Measurements from ENCODE around the gene STAT2. TPM values are rescaled to one million over a fixed set of nuclear protein-coding genes. Genes with fewer than 3 reads are reported as not detected.
"Not testable (repeated sequence)": the region's sequence is repeated elsewhere in the genome, so short reads cannot be mapped to it uniquely, and the experiment has no call there.

Gene STAT2
- total and polyA plus RNA-seq, 2 of the 4 experiments (the other 2 are of a cell fraction): 99.3 to 182 TPM

- H2BK15ac ChIP-seq (ENCODE audit: low read depth, low read length); H3K9ac ChIP-seq (ENCODE audit: low read depth, low read length); H3K4ac ChIP-seq (ENCODE audit: low read depth, low read length); H2AK5ac ChIP-seq (ENCODE audit: low read depth, low read length); H3K18ac ChIP-seq (ENCODE audit: low read depth, low read length); H3K4me1 ChIP-seq (ENCODE audit: control insufficient read depth, insufficient read depth, low read length); H3K14ac ChIP-seq (replicated peaks; ENCODE audit: low read depth, low read length); in situ Hi-C loops (cut with MboI; ENCODE audit: low sequenced_read_pairs); H4K8ac ChIP-seq (ENCODE audit: low read depth in 2 of 2, low read length in 2 of 2); H2BK5ac ChIP-seq (ENCODE audit: low read depth, low read length, poor library complexity, severe bottlenecking); H2BK20ac ChIP-seq (ENCODE audit: low read depth, low read length); dilution Hi-C loops (cut with HindIII; ENCODE audit: low sequenced_read_pairs, unreplicated experiment); H3K27ac ChIP-seq (ENCODE audit: insufficient read depth, low read length); H3K9me3 ChIP-seq (ENCODE audit: control insufficient read depth, insufficient read depth, low read length); H2BK120ac ChIP-seq (ENCODE audit: low read depth, low read length); CTCF ChIA-PET; H3K27me3 ChIP-seq (ENCODE audit: control insufficient read depth, insufficient read depth, low read length); H3K36me3 ChIP-seq (ENCODE audit: control insufficient read depth, insufficient read depth, low read length); DNase-seq; H2AK9ac ChIP-seq (replicated peaks; ENCODE audit: low read depth, low read length, poor library complexity); H4K20me1 ChIP-seq (ENCODE audit: insufficient read depth, low read length); H4K91ac ChIP-seq (ENCODE audit: insufficient read depth, low read depth, low read length); H3K23ac ChIP-seq (ENCODE audit: low read depth, low read length); ATAC-seq (ENCODE audit: low read depth); H2AFZ ChIP-seq (replicated peaks; ENCODE audit: low read length, poor library complexity); H3K79me1 ChIP-seq (ENCODE audit: low read depth in 1 of 2, low read length in 2 of 2); H4K5ac ChIP-seq (ENCODE audit: low read depth, low read length); H3K4me3 ChIP-seq (ENCODE audit: insufficient read depth, low read depth, low read length); H3K9me1 ChIP-seq (ENCODE audit: insufficient read depth, low read length); H3K56ac ChIP-seq (ENCODE audit: extremely low read depth, insufficient read depth, low read length); intact Hi-C loops (cut with micrococcal nuclease); BruUV-seq (replicated peaks); POLR2A ChIA-PET (ENCODE audit: unreplicated experiment); H3K4me2 ChIP-seq (ENCODE audit: low read depth, low read length): not testable (repeated sequence)
Observed at GRCh38 chr12:56401612-56402011, 41.7 kb upstream of the STAT2 start.

GRCh38 chr12:56401125-56401524 lies 41.2 kb upstream of the STAT2 start:
- ATAC-seq (ENCODE audit: low read depth); POLR2A ChIA-PET (ENCODE audit: unreplicated experiment); H2BK20ac ChIP-seq (ENCODE audit: low read depth, low read length); H2BK15ac ChIP-seq (ENCODE audit: low read depth, low read length); H3K4ac ChIP-seq (ENCODE audit: low read depth, low read length); H2BK5ac ChIP-seq (ENCODE audit: low read depth, low read length, poor library complexity, severe bottlenecking); H3K4me2 ChIP-seq (ENCODE audit: low read depth, low read length); H4K5ac ChIP-seq (ENCODE audit: low read depth, low read length); H3K79me1 ChIP-seq (ENCODE audit: low read depth in 1 of 2, low read length in 2 of 2); H3K27me3 ChIP-seq (ENCODE audit: control insufficient read depth, insufficient read depth, low read length); H3K36me3 ChIP-seq (ENCODE audit: control insufficient read depth, insufficient read depth, low read length); H3K18ac ChIP-seq (ENCODE audit: low read depth, low read length); H4K20me1 ChIP-seq (ENCODE audit: insufficient read depth, low read length); H3K23ac ChIP-seq (ENCODE audit: low read depth, low read length); in situ Hi-C loops (cut with MboI; ENCODE audit: low sequenced_read_pairs); CTCF ChIA-PET; H3K27ac ChIP-seq (ENCODE audit: insufficient read depth, low read length); H3K9me1 ChIP-seq (ENCODE audit: insufficient read depth, low read length); H3K56ac ChIP-seq (ENCODE audit: extremely low read depth, insufficient read depth, low read length); intact Hi-C loops (cut with micrococcal nuclease); H2AK9ac ChIP-seq (replicated peaks; ENCODE audit: low read depth, low read length, poor library complexity); H4K8ac ChIP-seq (ENCODE audit: low read depth in 2 of 2, low read length in 2 of 2); H3K14ac ChIP-seq (replicated peaks; ENCODE audit: low read depth, low read length); DNase-seq; dilution Hi-C loops (cut with HindIII; ENCODE audit: low sequenced_read_pairs, unreplicated experiment); H3K4me1 ChIP-seq (ENCODE audit: control insufficient read depth, insufficient read depth, low read length); H2AK5ac ChIP-seq (ENCODE audit: low read depth, low read length); H3K9me3 ChIP-seq (ENCODE audit: control insufficient read depth, insufficient read depth, low read length); H2BK120ac ChIP-seq (ENCODE audit: low read depth, low read length); H4K91ac ChIP-seq (ENCODE audit: insufficient read depth, low read depth, low read length); BruUV-seq (replicated peaks); H3K9ac ChIP-seq (ENCODE audit: low read depth, low read length); H2AFZ ChIP-seq (replicated peaks; ENCODE audit: low read length, poor library complexity); H3K4me3 ChIP-seq (ENCODE audit: insufficient read depth, low read depth, low read length): not testable (repeated sequence)
- no CpG with 5 or more reads among the region's 3 CpGs for WGBS, 2 experiments (ENCODE audit: extremely low coverage in 2 of 2, insufficient read length in 1 of 2)

Data from IMR-90 (cell line).